Upper lobe of left lung (tissue), 6 donors: Measurements from ENCODE around the gene MLST8. TPM values are rescaled to one million over a fixed set of nuclear protein-coding genes. Genes with fewer than 3 reads are reported as not detected.
A peak's percentile ranks its signal among the peaks of the same experiment; 100 is the strongest.

Source experiments
- ATAC-seq, 2 donors: fragments of 200-7000 bp; cut with Tn5 transposase; one replicate each; pipeline ENCODE4 v1.9.1; 2022; ENCODE audit warnings: mild to moderate bottlenecking in 2 of 2, moderate library complexity in 2 of 2; ENCODE audit not compliant: low FRiP score in 2 of 2
- DNase-seq, 2 donors: peaks; one replicate each; pipeline ENCODE4 v3.0.0-alpha.2; 2019 to 2020
- H3K27ac ChIP-seq, 4 donors: fragments of 200-600 bp; sonication (generic); one replicate each; pipeline ENCODE4 v1.5.1; 2016 to 2019
- H3K27me3 ChIP-seq, 4 donors: fragments of 200-600 bp; sonication (generic); one replicate each; pipeline ENCODE4 v1.5.1; 2017 to 2019
- H3K36me3 ChIP-seq, 4 donors: fragments of 200-600 bp; sonication (generic); one replicate each; pipeline ENCODE4 v1.5.1; 2016 to 2019
- H3K4me1 ChIP-seq, 4 donors: fragments of 200-600 bp; sonication (generic); one replicate each; pipeline ENCODE4 v1.5.1; 2018 to 2019
- H3K4me3 ChIP-seq, 4 donors: fragments of 200-600 bp; sonication (generic); one replicate each; pipeline ENCODE4 v1.5.1; 2017 to 2019; ENCODE audit warnings: mild to moderate bottlenecking in 2 of 4, moderate library complexity in 1 of 4
- H3K9me3 ChIP-seq, 4 donors: fragments of 200-600 bp; sonication (generic); one replicate each; pipeline ENCODE4 v1.5.1; 2018 to 2019
- CTCF ChIP-seq, 6 experiments: fragments of 450-650 bp in 4 of 6; fragments of 200-600 bp in 2 of 6; sonication (generic) in 2 of 6; IDR thresholded peaks; one replicate each; pipeline ENCODE4 v1.5.1; 2016 to 2019; ENCODE audit warnings: antibody characterized with exemption in 6 of 6
- EP300 ChIP-seq, 4 donors: sonication (generic); formaldehyde crosslinking; IDR thresholded peaks; one replicate each; pipeline ENCODE4 v1.5.1; 2017; ENCODE audit warnings: antibody characterized with exemption in 4 of 4, control low read depth in 2 of 4
- POLR2A ChIP-seq, 4 donors: fragments of 450-650 bp; IDR thresholded peaks; one replicate each; pipeline ENCODE4 v1.5.1; 2016 to 2017; ENCODE audit warnings: antibody characterized with exemption in 4 of 4, mild to moderate bottlenecking in 2 of 4
- POLR2AphosphoS5 ChIP-seq, 2 donors: sonication (generic); formaldehyde crosslinking; IDR thresholded peaks; one replicate each; pipeline ENCODE4 v1.5.1; 2017; ENCODE audit warnings: antibody characterized with exemption in 2 of 2
- WGBS, 2 donors: methylation state at CpG; one replicate each; pipeline ENCODE4 v1.1.5; 2017 to 2018; 5-methylcytosine and 5-hydroxymethylcytosine counted together
- total RNA-seq, 6 donors: library from RNA; depleted of rRNA in 4 of 6; stranded (reverse); fragments of >200 nt in 4 of 6; gene quantifications; one replicate each; pipeline versions ENCODE4 v1.1.0 to v1.2.1, GENCODE V29; 2016 to 2021
- donor health status: DM: no; HTN: no; CAD: no; lungs with moderate emphysema.
- donor health status: DM: no; HTN: yes; CAD: no; lungs with severe emphysema.

MLST8 gene
- total RNA-seq, 6 donors from 2014 or later = 24.6 to 93.2 (median 47.7) TPM

DNA sequence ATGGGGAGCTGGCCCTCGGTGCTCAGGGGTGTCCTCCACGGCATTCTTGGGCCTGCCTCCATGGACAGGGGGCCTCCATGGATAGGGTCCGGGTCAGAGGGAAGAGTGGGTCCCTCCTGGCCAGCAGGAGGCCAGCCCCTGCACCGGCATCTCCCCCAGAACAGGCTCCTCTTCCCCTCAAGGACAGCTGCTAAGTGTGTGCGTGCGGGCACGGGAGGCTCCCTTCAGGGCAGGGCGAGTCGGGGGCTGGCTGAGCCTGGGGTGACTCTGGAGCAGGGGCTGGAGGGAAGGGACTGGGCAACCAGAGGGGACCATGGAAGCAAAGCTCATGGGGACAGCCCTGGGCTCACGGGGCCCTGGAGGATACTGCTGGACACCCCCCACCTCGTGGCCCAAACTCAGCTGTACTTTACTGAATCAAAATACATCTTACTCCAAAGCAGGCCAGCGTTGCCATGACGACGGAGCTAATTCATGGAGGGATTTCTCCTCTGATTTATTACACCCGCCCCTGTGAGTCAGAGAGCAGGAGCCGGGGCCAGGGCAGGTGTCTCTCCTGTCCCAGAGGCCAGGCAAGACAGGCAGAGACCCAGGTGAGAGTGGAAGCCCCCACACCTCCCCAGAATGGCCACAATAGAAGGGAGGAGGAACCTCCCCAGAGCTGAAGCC, 11.0 kb upstream of the MLST8 start:
- ATAC-seq (no peak), DNase-seq (peak in 1 of 2 donors; percentile 64)
- Histone ChIP-seq H3K27ac (no peak overlapping the region), H3K27me3 (peaks cover 0 to 28% (median 21%) of the 10 kb centered on the region in 4 donors), H3K4me3 (no peak overlapping the region), H3K36me3 (no peaks in the 10 kb centered on the region), H3K9me3 (no peaks in the 10 kb centered on the region), H3K4me1 (peaks cover 11 to 20% (median 14%) of the 10 kb centered on the region in 4 donors)
- TF ChIP-seq EP300 (IDR thresholded peaks at IDR 0.05) (no peak), CTCF (IDR thresholded peaks at IDR 0.05) (no peak), POLR2AphosphoS5 (IDR thresholded peaks at IDR 0.05) (no peak), POLR2A (IDR thresholded peaks at IDR 0.05) (no peak)
- WGBS, 2 donors = 67% methylated on average over 16 of the region's 16 CpGs; no CpG with 5 or more reads in 1 of the 2 donors

- peak; percentile 39 to 67 (median 50) for TF ChIP-seq CTCF (IDR thresholded peaks at IDR 0.05)
- no peak for TF ChIP-seq POLR2AphosphoS5 (IDR thresholded peaks at IDR 0.05)
- no peak overlapping the region for H3K4me3 ChIP-seq
- DNase-seq (peak in 1 of 2 donors; percentile 65), ATAC-seq (peak; percentile 28 to 53)
- H3K27me3 ChIP-seq = peaks cover 0 to 28% (median 21%) of the 10 kb centered on the region in 4 donors
- H3K9me3 ChIP-seq = no peaks in the 10 kb centered on the region
- H3K4me1 ChIP-seq = peaks cover 11 to 20% (median 14%) of the 10 kb centered on the region in 4 donors
- no peak overlapping the region for H3K27ac ChIP-seq
- 0 to 8% methylated on average over 2 to 8 of the region's 10 CpGs for WGBS, 2 donors
- no peaks in the 10 kb centered on the region for H3K36me3 ChIP-seq
These were observed 10.4 kb upstream of the MLST8 start for GRCh38 chr16:2194852-2195321.

DNA sequence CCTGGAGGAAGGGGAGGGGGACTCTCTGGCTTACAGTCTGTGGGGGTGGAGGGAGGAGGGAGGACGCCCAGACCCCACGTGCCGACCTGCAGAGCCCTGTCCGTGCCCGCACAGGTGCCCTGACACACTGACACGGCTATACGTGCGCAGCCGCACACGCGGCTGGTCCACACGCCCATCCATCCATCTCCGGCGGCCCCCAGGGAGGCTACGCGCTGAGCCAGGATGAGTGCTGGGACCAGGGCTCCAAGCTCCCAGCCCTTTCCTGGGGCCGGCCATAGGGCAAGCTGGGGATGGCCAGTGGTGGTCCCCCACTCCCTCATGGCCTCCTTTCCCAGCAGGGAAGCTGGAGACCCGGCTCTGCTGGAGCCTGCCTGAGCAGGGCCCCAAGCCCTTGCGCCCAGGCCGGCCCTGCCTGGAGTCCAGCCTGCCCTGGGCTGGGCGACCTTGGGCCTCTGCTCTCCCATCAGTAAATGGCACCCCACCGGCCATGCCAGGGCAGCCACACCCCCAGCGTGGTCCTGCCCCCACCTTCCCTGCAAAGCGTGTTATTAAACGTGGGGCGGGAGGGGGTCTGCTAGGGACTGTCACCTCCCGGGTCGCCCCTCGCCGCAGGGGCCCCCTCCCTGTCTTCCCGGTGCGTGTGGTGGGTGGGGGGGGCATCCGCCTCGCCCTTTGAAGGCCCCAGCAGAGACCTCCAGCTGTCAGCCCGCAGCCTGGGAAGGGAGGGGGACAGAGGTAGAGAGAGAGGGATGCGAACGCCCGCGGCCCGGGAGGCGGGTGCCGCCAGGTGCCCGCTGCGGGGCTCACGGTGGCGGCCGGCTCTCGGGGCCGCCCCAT, 9.7 kb upstream of the MLST8 start:
- peak overlapping the region in 3 of 4 donors; percentile 41 to 51 (median 44) for H3K4me3 ChIP-seq
- peaks cover 0 to 28% (median 21%) of the 10 kb centered on the region in 4 donors for H3K27me3 ChIP-seq
- no peak for TF ChIP-seq EP300 (IDR thresholded peaks at IDR 0.05)
- no peak for TF ChIP-seq POLR2A (IDR thresholded peaks at IDR 0.05)
- no peak for TF ChIP-seq CTCF (IDR thresholded peaks at IDR 0.05)
- no peak for TF ChIP-seq POLR2AphosphoS5 (IDR thresholded peaks at IDR 0.05)
- peaks cover 11 to 20% (median 14%) of the 10 kb centered on the region in 4 donors for H3K4me1 ChIP-seq
- no peak overlapping the region for H3K27ac ChIP-seq
- ATAC-seq (no peak), DNase-seq (peak in 1 of 2 donors; percentile 72)
- no peaks in the 10 kb centered on the region for H3K9me3 ChIP-seq
- WGBS, 2 donors = 1 to 5% methylated on average over 13 to 32 of the region's 49 CpGs
- H3K36me3 ChIP-seq = no peaks in the 10 kb centered on the region

GRCh38 chr16:2196162-2196980, 8.9 kb upstream of the MLST8 start, which contains the start of gene CASKIN1:
TSS of gene CASKIN1 (minus strand) at chr16:2196605. CDS start at chr16:2196432, 173 bp downstream.
- H3K4me1 ChIP-seq = peaks cover 11 to 20% (median 14%) of the 10 kb centered on the region in 4 donors
- no peaks in the 10 kb centered on the region for H3K36me3 ChIP-seq
- no peak for ATAC-seq
- H3K9me3 ChIP-seq = no peaks in the 10 kb centered on the region
- 0% methylated on average over 5 of the region's 129 CpGs; no CpG with 5 or more reads in 1 of the 2 donors for WGBS, 2 donors
- H3K27ac ChIP-seq = no peak within 1 kb of the TSS
- H3K4me3 ChIP-seq = peak within 1 kb of the TSS in 3 of 4 donors; percentile 41 to 51 (median 44)
- TF ChIP-seq POLR2A (IDR thresholded peaks at IDR 0.05) (no peak), CTCF (IDR thresholded peaks at IDR 0.05) (no peak), EP300 (IDR thresholded peaks at IDR 0.05) (no peak), POLR2AphosphoS5 (IDR thresholded peaks at IDR 0.05) (no peak)
- peak in 1 of 2 donors; percentile 83 for DNase-seq
- peaks cover 0 to 28% (median 21%) of the 10 kb centered on the region in 4 donors for H3K27me3 ChIP-seq
